ENCODE measurements around the gene PTPN7. TPM values are rescaled to one million over a fixed set of nuclear protein-coding genes. Genes with fewer than 3 reads are reported as not detected.
"Not testable (repeated sequence)": the region's sequence is repeated elsewhere in the genome, so short reads cannot be mapped to it uniquely, and the experiment has no call there.

Gene PTPN7
- total RNA-seq, 2 donors from 2014 or later: 4.3 to 6.1 TPM

DNA sequence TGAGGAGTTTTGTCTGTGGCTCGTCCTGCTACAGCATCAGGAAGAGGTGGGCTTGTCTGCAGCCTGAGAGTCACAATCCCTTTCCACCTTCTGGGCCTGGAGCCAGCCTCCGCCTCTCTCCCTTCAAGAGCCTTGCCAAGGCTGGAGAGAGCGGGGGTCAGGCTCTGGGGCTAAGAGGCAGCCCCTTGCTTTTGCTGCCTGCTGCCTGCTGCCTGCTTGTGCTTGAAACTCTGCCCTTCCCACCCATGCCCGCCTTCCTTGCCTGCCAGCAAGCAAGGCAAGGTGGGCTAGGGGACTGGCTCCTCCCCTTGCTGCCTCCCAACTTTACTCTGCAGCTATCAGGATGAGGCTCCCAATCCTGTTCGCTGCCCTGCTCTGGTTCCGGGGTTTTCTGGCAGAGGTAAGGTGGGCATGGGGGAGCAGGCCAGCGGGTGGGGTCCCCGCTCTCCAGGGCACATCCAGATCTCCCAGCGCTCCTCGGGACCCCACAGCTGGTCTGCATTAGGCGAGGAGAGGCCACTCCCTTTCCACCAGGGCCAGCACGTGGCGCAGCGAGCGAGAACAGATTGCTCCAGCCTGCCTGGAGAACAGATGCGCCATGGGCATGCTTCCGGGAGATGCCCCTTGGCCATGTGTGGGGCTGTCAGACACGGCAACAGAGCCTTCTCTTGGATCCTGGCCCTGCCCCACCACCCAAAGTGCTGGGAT lies 7.5 kb upstream of the PTPN7 start:
- ATAC-seq (ENCODE audit: insufficient number of reproducible peaks, low FRiP score, low read depth) (no peak), DNase-seq (ENCODE audit: low spot score) (no peak)
- no peak for TF ChIP-seq CTCF (IDR thresholded peaks at IDR 0.05)
- Histone ChIP-seq H3K9me3 (no peaks in the 10 kb centered on the region), H3K27ac (no peak overlapping the region), H3K4me1 (ENCODE audit: control insufficient read depth in 1 of 2, low read depth in 2 of 2) (no peaks in the 10 kb centered on the region), H3K27me3 (replicated peaks; ENCODE audit: insufficient read depth) (no peaks in the 10 kb centered on the region), H3K36me3 (no peaks in the 10 kb centered on the region), H3K4me3 (no peak overlapping the region)

DNA sequence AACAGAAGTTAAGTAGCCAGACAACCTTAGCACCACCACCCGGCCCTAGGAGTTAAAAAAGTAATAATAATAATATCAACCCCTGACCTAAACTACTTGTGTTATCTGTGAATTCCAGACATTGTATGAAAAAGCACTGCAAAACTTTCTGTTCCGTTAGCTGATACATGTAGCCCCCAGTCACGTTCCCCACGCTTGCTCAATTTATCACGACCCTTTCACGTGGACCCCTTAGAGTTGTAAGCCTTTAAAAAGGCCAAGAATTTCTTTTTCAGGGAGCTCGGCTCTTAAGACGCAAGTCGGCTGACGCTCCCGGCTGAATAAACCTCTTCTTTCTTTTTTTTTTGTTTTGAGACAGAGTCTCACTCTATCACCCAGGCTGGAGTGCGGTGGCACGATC lies 6.7 kb upstream of the PTPN7 start:
- not testable (repeated sequence) for H3K27me3 ChIP-seq (replicated peaks; ENCODE audit: insufficient read depth); H3K36me3 ChIP-seq; H3K27ac ChIP-seq; DNase-seq (ENCODE audit: low spot score); H3K9me3 ChIP-seq; H3K4me1 ChIP-seq (ENCODE audit: control insufficient read depth in 1 of 2, low read depth in 2 of 2); H3K4me3 ChIP-seq; ATAC-seq (ENCODE audit: insufficient number of reproducible peaks, low FRiP score, low read depth)

DNA sequence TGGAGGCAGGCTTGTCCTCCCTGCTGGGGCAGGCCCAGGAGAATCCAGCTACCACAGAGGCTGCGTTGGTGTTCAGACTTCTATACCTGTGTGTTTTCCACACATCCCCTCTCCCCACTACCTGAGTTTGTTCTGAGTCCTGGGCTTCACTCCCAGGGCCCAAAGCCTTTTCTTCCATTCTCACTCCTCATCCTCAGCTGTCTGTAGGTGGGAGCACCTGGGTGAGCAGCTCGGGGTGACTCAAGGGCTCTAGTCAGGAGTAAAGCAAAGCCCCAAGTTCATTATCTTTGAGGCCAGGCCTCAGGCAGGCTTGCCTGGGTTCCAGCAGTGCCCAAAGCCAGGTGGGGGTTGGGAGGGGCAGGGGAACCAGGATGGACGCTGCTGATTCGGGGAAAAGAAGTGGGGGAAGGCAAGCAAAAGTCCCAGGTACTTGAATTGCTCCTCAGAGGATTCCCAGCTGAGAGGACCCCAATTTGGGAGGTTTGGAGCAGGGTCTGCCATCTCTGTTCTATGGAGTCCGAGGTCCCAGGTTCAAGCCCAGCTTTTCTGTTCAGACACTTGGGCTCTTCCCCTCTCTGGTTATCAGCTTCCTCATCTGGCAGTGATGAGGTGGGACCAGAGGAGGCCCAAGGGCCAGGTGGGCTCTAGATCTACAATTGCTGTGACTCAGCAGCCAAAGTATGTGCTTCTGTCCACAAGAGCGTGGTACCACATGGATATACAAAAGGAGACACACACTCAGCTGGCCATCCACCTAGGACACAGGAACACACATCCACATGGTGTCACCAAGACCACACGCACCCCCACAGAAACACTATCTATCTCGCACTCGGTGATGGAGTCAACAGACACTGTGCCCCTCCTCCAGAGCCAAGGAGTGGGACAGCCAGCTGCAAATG lies 5.8 kb upstream of the PTPN7 start:
- DNase-seq (ENCODE audit: low spot score) (no peak), ATAC-seq (ENCODE audit: insufficient number of reproducible peaks, low FRiP score, low read depth) (no peak)
- Histone ChIP-seq H3K36me3 (no peaks in the 10 kb centered on the region), H3K4me1 (ENCODE audit: control insufficient read depth in 1 of 2, low read depth in 2 of 2) (no peaks in the 10 kb centered on the region), H3K9me3 (no peaks in the 10 kb centered on the region), H3K4me3 (no peak overlapping the region), H3K27me3 (replicated peaks; ENCODE audit: insufficient read depth) (no peaks in the 10 kb centered on the region), H3K27ac (no peak overlapping the region)
- TF ChIP-seq CTCF (IDR thresholded peaks at IDR 0.05): no peak

GRCh38 chr1:202165267-202165941 lies 5.0 kb upstream of the PTPN7 start:
- no peaks in the 10 kb centered on the region for H3K4me1 ChIP-seq (ENCODE audit: control insufficient read depth in 1 of 2, low read depth in 2 of 2)
- no peak overlapping the region for H3K4me3 ChIP-seq
- no peak for ATAC-seq (ENCODE audit: insufficient number of reproducible peaks, low FRiP score, low read depth)
- no peak for TF ChIP-seq CTCF (IDR thresholded peaks at IDR 0.05)
- no peaks in the 10 kb centered on the region for H3K9me3 ChIP-seq
- no peak for DNase-seq (ENCODE audit: low spot score)
- H3K27me3 ChIP-seq (replicated peaks; ENCODE audit: insufficient read depth): no peaks in the 10 kb centered on the region
- no peak overlapping the region for H3K27ac ChIP-seq
- no peaks in the 10 kb centered on the region for H3K36me3 ChIP-seq

GRCh38 chr1:202164271-202165037 lies 4.1 kb upstream of the PTPN7 start:
- Histone ChIP-seq H3K4me3 (no peak overlapping the region), H3K4me1 (ENCODE audit: control insufficient read depth in 1 of 2, low read depth in 2 of 2) (no peaks in the 10 kb centered on the region), H3K27ac (no peak overlapping the region), H3K27me3 (replicated peaks; ENCODE audit: insufficient read depth) (no peaks in the 10 kb centered on the region), H3K36me3 (no peaks in the 10 kb centered on the region), H3K9me3 (no peaks in the 10 kb centered on the region)
- no peak for TF ChIP-seq CTCF (IDR thresholded peaks at IDR 0.05)
- DNase-seq (ENCODE audit: low spot score) (no peak), ATAC-seq (ENCODE audit: insufficient number of reproducible peaks, low FRiP score, low read depth) (no peak)
